ENCODE data around the gene WHAMM. TPM values are rescaled to one million over a fixed set of nuclear protein-coding genes. Genes with fewer than 3 reads are reported as not detected.

Gene WHAMM
- total and polyA plus RNA-seq, 3 donors from 2014 or later: 5.3 to 11.0 (median 9.8) TPM

DNA sequence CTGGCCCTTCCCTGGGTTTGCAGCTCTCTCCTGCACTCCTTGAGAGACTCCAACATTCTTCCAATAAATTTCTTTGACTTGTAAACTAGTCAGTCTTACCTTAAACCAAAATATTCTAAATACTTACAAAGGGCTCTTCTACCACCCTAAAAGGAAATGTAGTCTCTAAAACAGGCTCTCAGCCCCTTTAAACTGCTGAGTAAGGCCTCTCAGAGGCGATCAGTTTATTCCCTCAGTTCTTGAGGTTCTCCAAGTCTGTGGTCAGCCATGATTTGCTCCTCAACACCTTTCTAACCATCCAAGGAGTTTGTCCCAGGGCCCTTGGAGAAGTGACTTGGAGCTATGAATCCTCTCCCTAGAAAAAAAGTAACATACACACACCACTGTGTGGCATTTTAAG is 64.8 kb downstream of the WHAMM start:
- Histone ChIP-seq H3K9me3 (no peaks in the 10 kb centered on the region), H3K27ac (no peak overlapping the region), H3K4me3 (no peak overlapping the region), H3K36me3 (ENCODE audit: low read depth, missing control alignments) (no peaks in the 10 kb centered on the region), H3K27me3 (no peaks in the 10 kb centered on the region), H3K4me1 (no peaks in the 10 kb centered on the region)
- 92 to 94% methylated on average over 1 of the region's 1 CpG for WGBS, 2 donors
- no peak for DNase-seq
- TF ChIP-seq CTCF (IDR thresholded peaks at IDR 0.05) (no peak), POLR2A (IDR thresholded peaks at IDR 0.05) (no peak)
- intact Hi-C loops (cut with DNase I; ENCODE audit: low total_unique reads): no loop called here

- Histone ChIP-seq H3K4me3 (no peak overlapping the region), H3K27ac (no peak overlapping the region), H3K36me3 (ENCODE audit: low read depth, missing control alignments) (no peaks in the 10 kb centered on the region), H3K27me3 (no peaks in the 10 kb centered on the region), H3K4me1 (no peaks in the 10 kb centered on the region), H3K9me3 (no peaks in the 10 kb centered on the region)
- TF ChIP-seq POLR2A (IDR thresholded peaks at IDR 0.05) (no peak), CTCF (IDR thresholded peaks at IDR 0.05) (no peak)
- WGBS, 2 donors: 78 to 97% methylated on average over 7 to 10 of the region's 10 CpGs
- no peak for DNase-seq
- intact Hi-C loops (cut with DNase I; ENCODE audit: low total_unique reads): no loop called here
Measured at GRCh38 chr15:82874961-82875360, 65.5 kb downstream of the WHAMM start.

GRCh38 chr15:82875411-82876003 is 66.1 kb downstream of the WHAMM start:
- WGBS, 2 donors: 91 to 94% methylated on average over 7 of the region's 7 CpGs
- no peak overlapping the region for H3K27ac ChIP-seq
- intact Hi-C loops (cut with DNase I; ENCODE audit: low total_unique reads): no loop called here

GRCh38 chr15:82877825-82878224 is 68.4 kb downstream of the WHAMM start:
- no peak overlapping the region for H3K27ac ChIP-seq
- WGBS, 2 donors: 81 to 97% methylated on average over 2 of the region's 2 CpGs

More at GRCh38 chr15:82875411-82876003, 66.1 kb downstream of the WHAMM start:
- Histone ChIP-seq H3K9me3 (no peaks in the 10 kb centered on the region), H3K4me3 (no peak overlapping the region), H3K4me1 (no peaks in the 10 kb centered on the region), H3K27me3 (no peaks in the 10 kb centered on the region), H3K36me3 (ENCODE audit: low read depth, missing control alignments) (no peaks in the 10 kb centered on the region)
- TF ChIP-seq POLR2A (IDR thresholded peaks at IDR 0.05) (no peak), CTCF (IDR thresholded peaks at IDR 0.05) (no peak)
- no peak for DNase-seq

GRCh38 chr15:82878325-82878724 is 68.9 kb downstream of the WHAMM start:
- WGBS, 2 donors: 91 to 93% methylated on average over 5 of the region's 5 CpGs
- H3K27ac ChIP-seq: no peak overlapping the region
- no peaks in the 10 kb centered on the region for H3K9me3 ChIP-seq
- intact Hi-C loops (cut with DNase I; ENCODE audit: low total_unique reads): no loop called here
- H3K4me3 ChIP-seq: no peak overlapping the region
- no peak for DNase-seq
- H3K27me3 ChIP-seq: no peaks in the 10 kb centered on the region
- no peaks in the 10 kb centered on the region for H3K4me1 ChIP-seq
- no peaks in the 10 kb centered on the region for H3K36me3 ChIP-seq (ENCODE audit: low read depth, missing control alignments)
- TF ChIP-seq CTCF (IDR thresholded peaks at IDR 0.05): no peak
- no peak for TF ChIP-seq POLR2A (IDR thresholded peaks at IDR 0.05)

More at GRCh38 chr15:82877825-82878224, 68.4 kb downstream of the WHAMM start:
- H3K4me1 ChIP-seq: no peaks in the 10 kb centered on the region
- no peak overlapping the region for H3K4me3 ChIP-seq
- H3K27me3 ChIP-seq: no peaks in the 10 kb centered on the region
- H3K36me3 ChIP-seq (ENCODE audit: low read depth, missing control alignments): no peaks in the 10 kb centered on the region
- no peak for TF ChIP-seq POLR2A (IDR thresholded peaks at IDR 0.05)
- no peaks in the 10 kb centered on the region for H3K9me3 ChIP-seq
- DNase-seq: no peak
- intact Hi-C loops (cut with DNase I; ENCODE audit: low total_unique reads): no loop called here
